ENCODE results near the gene PCNX2. TPM values are rescaled to one million over a fixed set of nuclear protein-coding genes. Genes with fewer than 3 reads are reported as not detected.

PCNX2 gene
- total and polyA plus RNA-seq, 2 of the 13 experiments (the other 11 are each of a cell fraction or from before 2014, with no cell fraction given), result 0.11 to 0.42 TPM

DNA sequence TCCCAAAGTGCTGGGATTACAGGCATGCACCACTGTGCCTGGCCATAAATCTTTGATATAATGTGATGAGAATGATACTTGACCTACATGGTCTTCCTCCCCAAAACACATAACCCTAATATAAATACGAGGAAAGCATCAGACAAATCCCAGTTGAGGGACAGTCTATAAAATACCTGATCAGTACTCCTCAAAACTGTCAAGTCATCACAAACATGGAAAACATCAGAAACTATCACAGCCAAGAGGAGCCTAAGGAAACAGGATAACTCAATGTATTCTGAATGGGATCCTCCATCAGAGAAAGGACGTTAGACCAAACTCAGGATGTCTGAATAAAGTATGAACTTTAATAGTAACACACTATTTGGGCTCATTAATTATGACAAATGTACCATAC, 172.7 kb downstream of the PCNX2 start:
- ATAC-seq (no peak), FAIRE-seq (no peak), DNase-seq (ENCODE audit: low spot score) (no peak)
- Histone ChIP-seq H3K79me2 (ENCODE audit: insufficient read depth, low read length) (no peaks in the 10 kb centered on the region), H3K9ac (ENCODE audit: insufficient read depth, low read depth, low read length) (no peak overlapping the region), H3K4me2 (ENCODE audit: low read depth, low read length) (no peak overlapping the region), H3K27ac (ENCODE audit: extremely low read length, insufficient read depth, low read length) (no peak overlapping the region), H4K20me1 (ENCODE audit: insufficient read depth, low read length) (no peaks in the 10 kb centered on the region), H3K4me1 (ENCODE audit: insufficient read depth, low read length) (no peaks in the 10 kb centered on the region), H3K9me3 (ENCODE audit: low read length) (no peaks in the 10 kb centered on the region), H2AFZ (ENCODE audit: low read length) (no peak overlapping the region), H3K27me3 (ENCODE audit: control insufficient read depth in 1 of 2, insufficient read depth in 2 of 2, low read length in 2 of 2) (peaks cover 0 to 3% of the 10 kb centered on the region in 2 experiments; a peak in 1 of 5 replicates), H3K4me3 (replicated peaks in 1 of 3; ENCODE audit: insufficient read depth in 1 of 3, low read depth in 2 of 3, low read length in 3 of 3) (no peak overlapping the region), H3K36me3 (replicated peaks in 1 of 2; ENCODE audit: control insufficient read depth in 1 of 2, insufficient read depth in 2 of 2, low read length in 2 of 2) (no peaks in the 10 kb centered on the region)
- ChIA-PET POLR2A (no interaction called here), CTCF (ENCODE audit: low intra/inter-chr PET ratio, low total read pairs) (no interaction called here)
- 8% methylated on average over 2 of the region's 2 CpGs for WGBS (ENCODE audit: low lambda C conversion rate)
- no TSS peak for BruUV-seq (replicated peaks)
- in situ Hi-C loops (cut with HindIII; ENCODE audit: extremely low pct_ligation_motif_present, low pct_unique_long_range_greater_than_20kb), result no loop called here
- TF ChIP-seq MAFK (conservative IDR thresholded peaks at IDR 0.05 in 1 of 2, IDR thresholded peaks at IDR 0.05 in 1 of 2; ENCODE audit: low read length in 2 of 2) (peak; percentile 91 to 94), MAFF (IDR thresholded peaks at IDR 0.05; ENCODE audit: low read depth, low read length) (peak; percentile 93), ZNF713 (CRISPR knock-in tag; IDR thresholded peaks at IDR 0.05) (no peak)
- intact Hi-C loops (cut with micrococcal nuclease; ENCODE audit: unreplicated experiment), result no loop called here

DNA sequence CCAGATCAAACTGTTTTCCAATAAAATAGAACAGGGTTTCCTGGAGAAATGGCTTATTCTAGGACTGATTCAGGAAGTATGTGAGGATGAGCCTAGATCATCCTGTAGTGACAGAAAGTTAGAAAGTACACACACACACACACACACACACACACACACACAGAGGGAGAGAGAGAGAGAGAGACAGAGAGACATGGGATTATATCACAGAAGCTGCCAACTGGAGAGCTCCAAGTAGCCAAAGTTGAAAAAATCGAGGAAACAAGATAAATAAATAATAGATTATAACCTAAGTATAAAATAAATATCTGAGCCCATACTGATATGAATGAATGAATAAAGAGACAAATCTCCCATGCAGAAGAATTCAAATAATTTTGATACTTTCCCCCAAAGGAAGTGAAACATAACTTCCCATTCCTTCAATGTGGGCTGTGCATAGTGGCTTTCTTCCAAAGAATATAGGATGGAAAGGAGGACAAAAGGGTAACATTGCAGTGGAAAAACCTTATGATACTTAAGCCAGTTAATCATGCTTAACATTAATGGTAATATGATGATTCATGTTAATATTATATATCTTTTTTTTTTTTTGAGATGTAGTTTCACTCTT, 173.5 kb downstream of the PCNX2 start:
- no peaks in the 10 kb centered on the region for H3K4me1 ChIP-seq (ENCODE audit: insufficient read depth, low read length)
- CTCF ChIA-PET (ENCODE audit: low intra/inter-chr PET ratio, low total read pairs), result no interaction called here
- H3K27ac ChIP-seq (ENCODE audit: extremely low read length, insufficient read depth, low read length), result no peak overlapping the region
- no peak overlapping the region for H3K9ac ChIP-seq (ENCODE audit: insufficient read depth, low read depth, low read length)
- H3K27me3 ChIP-seq (ENCODE audit: control insufficient read depth in 1 of 2, insufficient read depth in 2 of 2, low read length in 2 of 2), result peaks cover 0 to 3% of the 10 kb centered on the region in 2 experiments; a peak in 1 of 5 replicates
- FAIRE-seq (no peak), DNase-seq (ENCODE audit: low spot score) (no peak), ATAC-seq (no peak)
- no peak overlapping the region for H3K4me2 ChIP-seq (ENCODE audit: low read depth, low read length)
- intact Hi-C loops (cut with micrococcal nuclease; ENCODE audit: unreplicated experiment), result no loop called here
- in situ Hi-C loops (cut with HindIII; ENCODE audit: extremely low pct_ligation_motif_present, low pct_unique_long_range_greater_than_20kb), result no loop called here
- no peaks in the 10 kb centered on the region for H4K20me1 ChIP-seq (ENCODE audit: insufficient read depth, low read length)
- no peaks in the 10 kb centered on the region for H3K9me3 ChIP-seq (ENCODE audit: low read length)
- H3K36me3 ChIP-seq (replicated peaks in 1 of 2; ENCODE audit: control insufficient read depth in 1 of 2, insufficient read depth in 2 of 2, low read length in 2 of 2), result no peaks in the 10 kb centered on the region
- POLR2A ChIA-PET, result no interaction called here
- H3K79me2 ChIP-seq (ENCODE audit: insufficient read depth, low read length), result no peaks in the 10 kb centered on the region
- no TSS peak for BruUV-seq (replicated peaks)
- no peak overlapping the region for H2AFZ ChIP-seq (ENCODE audit: low read length)
- 4% methylated on average over 1 of the region's 1 CpG for WGBS (ENCODE audit: low lambda C conversion rate)
- no peak overlapping the region for H3K4me3 ChIP-seq (replicated peaks in 1 of 3; ENCODE audit: insufficient read depth in 1 of 3, low read depth in 2 of 3, low read length in 3 of 3)
- TF ChIP-seq, protein P1, sequence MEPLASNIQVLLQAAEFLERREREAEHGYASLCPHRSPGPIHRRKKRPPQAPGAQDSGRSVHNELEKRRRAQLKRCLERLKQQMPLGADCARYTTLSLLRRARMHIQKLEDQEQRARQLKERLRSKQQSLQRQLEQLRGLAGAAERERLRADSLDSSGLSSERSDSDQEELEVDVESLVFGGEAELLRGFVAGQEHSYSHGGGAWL (CRISPR knock-in tag; IDR thresholded peaks at IDR 0.05), result no peak
- TF ChIP-seq CC2D1A (CRISPR knock-in tag; IDR thresholded peaks at IDR 0.05) (no peak), TCF7L2 (IDR thresholded peaks at IDR 0.05; ENCODE audit: low read depth, low read length) (no peak), MATR3 (CRISPR knock-in tag; IDR thresholded peaks at IDR 0.05) (no peak), ZBTB20 (CRISPR knock-in tag; IDR thresholded peaks at IDR 0.05; ENCODE audit: borderline replicate concordance, low read depth) (no peak), TP53 (CRISPR knock-in tag; conservative IDR thresholded peaks at IDR 0.05) (no peak), ZNF264 (CRISPR knock-in tag; IDR thresholded peaks at IDR 0.05) (no peak), POLR2AphosphoS5 (IDR thresholded peaks at IDR 0.05; ENCODE audit: low read depth, low read length) (no peak), ZNF12 (CRISPR knock-in tag; IDR thresholded peaks at IDR 0.05) (no peak), ZNF160 (CRISPR knock-in tag; IDR thresholded peaks at IDR 0.05) (no peak), FOXO1 (CRISPR knock-in tag; IDR thresholded peaks at IDR 0.05) (no peak), MEIS1 (CRISPR knock-in tag; IDR thresholded peaks at IDR 0.05; ENCODE audit: borderline replicate concordance) (no peak), HDAC2 (CRISPR knock-in tag; IDR thresholded peaks at IDR 0.05) (no peak), ZNF326 (CRISPR knock-in tag; IDR thresholded peaks at IDR 0.05; ENCODE audit: borderline replicate concordance) (no peak)
- TF ChIP-seq, protein P2, sequence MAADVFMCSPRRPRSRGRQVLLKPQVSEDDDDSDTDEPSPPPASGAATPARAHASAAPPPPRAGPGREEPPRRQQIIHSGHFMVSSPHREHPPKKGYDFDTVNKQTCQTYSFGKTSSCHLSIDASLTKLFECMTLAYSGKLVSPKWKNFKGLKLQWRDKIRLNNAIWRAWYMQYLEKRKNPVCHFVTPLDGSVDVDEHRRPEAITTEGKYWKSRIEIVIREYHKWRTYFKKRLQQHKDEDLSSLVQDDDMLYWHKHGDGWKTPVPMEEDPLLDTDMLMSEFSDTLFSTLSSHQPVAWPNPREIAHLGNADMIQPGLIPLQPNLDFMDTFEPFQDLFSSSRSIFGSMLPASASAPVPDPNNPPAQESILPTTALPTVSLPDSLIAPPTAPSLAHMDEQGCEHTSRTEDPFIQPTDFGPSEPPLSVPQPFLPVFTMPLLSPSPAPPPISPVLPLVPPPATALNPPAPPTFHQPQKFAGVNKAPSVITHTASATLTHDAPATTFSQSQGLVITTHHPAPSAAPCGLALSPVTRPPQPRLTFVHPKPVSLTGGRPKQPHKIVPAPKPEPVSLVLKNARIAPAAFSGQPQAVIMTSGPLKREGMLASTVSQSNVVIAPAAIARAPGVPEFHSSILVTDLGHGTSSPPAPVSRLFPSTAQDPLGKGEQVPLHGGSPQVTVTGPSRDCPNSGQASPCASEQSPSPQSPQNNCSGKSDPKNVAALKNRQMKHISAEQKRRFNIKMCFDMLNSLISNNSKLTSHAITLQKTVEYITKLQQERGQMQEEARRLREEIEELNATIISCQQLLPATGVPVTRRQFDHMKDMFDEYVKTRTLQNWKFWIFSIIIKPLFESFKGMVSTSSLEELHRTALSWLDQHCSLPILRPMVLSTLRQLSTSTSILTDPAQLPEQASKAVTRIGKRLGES (CRISPR knock-in tag; IDR thresholded peaks at IDR 0.05; ENCODE audit: borderline replicate concordance), result no peak
